Gastroesophageal sphincter (tissue), 4 donors: ENCODE data around the gene TRERF1. TPM values are rescaled to one million over a fixed set of nuclear protein-coding genes. Genes with fewer than 3 reads are reported as not detected.

Experiments
- ATAC-seq: fragments of 150-250 bp; one replicate; pipeline ENCODE4 v1.9.1; 2016; ENCODE audit warnings: mild to moderate bottlenecking, moderate library complexity
- H3K27ac ChIP-seq, 4 donors: fragments of 200-600 bp; sonication (generic) in 3 of 4; 1 replicate in 3 of 4; 2 replicates in 1 of 4; pipeline ENCODE4 v1.5.1; 2016 to 2019
- H3K27me3 ChIP-seq: fragments of 200-600 bp; sonication (generic); one replicate; pipeline ENCODE4 v1.5.1; 2019
- H3K36me3 ChIP-seq, 2 donors: fragments of 200-600 bp; sonication (generic); one replicate each; pipeline ENCODE4 v1.5.1; 2019; ENCODE audit warnings: control low read depth in 1 of 2
- H3K4me1 ChIP-seq, 3 donors: fragments of 200-600 bp; sonication (generic); 1 replicate in 2 of 3; 2 replicates in 1 of 3; pipeline ENCODE4 v1.5.1; 2016 to 2019; ENCODE audit warnings: control low read depth in 2 of 3
- H3K4me3 ChIP-seq, 2 donors: fragments of 200-600 bp; sonication (generic); one replicate each; pipeline ENCODE4 v1.5.1; 2019; ENCODE audit warnings: mild to moderate bottlenecking in 1 of 2, moderate library complexity in 1 of 2
- H3K9me3 ChIP-seq, 3 donors: fragments of 200-600 bp; sonication (generic); one replicate each; pipeline ENCODE4 v1.5.1; 2017 to 2019; ENCODE audit warnings: control low read depth in 2 of 3
- EP300 ChIP-seq: sonication (generic); formaldehyde crosslinking; IDR thresholded peaks from one replicate; pipeline ENCODE4 v1.6.1; 2017; ENCODE audit warnings: antibody characterized with exemption, mild to moderate bottlenecking
- POLR2A ChIP-seq, 2 donors: fragments of 450-650 bp; IDR thresholded peaks; one replicate each; pipeline ENCODE4 v1.6.1; 2017; ENCODE audit warnings: antibody characterized with exemption in 2 of 2, mild to moderate bottlenecking in 2 of 2, moderate library complexity in 1 of 2
- POLR2AphosphoS5 ChIP-seq: sonication (generic); formaldehyde crosslinking; IDR thresholded peaks from one replicate; pipeline ENCODE4 v1.6.1; 2017; ENCODE audit warnings: antibody characterized with exemption
- WGBS, 2 donors: methylation state at CpG; one replicate each; pipeline ENCODE4 v1.1.5; 2018; ENCODE audit warnings: low coverage in 1 of 2; 5-methylcytosine and 5-hydroxymethylcytosine counted together
- total RNA-seq, 4 donors: library from RNA; depleted of rRNA; stranded (reverse); fragments of >200 nt; gene quantifications; one replicate each; pipeline ENCODE4 v1.1.0, GENCODE V29; 2016
- TF ChIP-seq, protein P1 (sequence below), 4 experiments: fragments of 200-600 bp in 2 of 4; fragments of 450-650 bp in 2 of 4; sonication (generic) in 1 of 4; IDR thresholded peaks; one replicate each; pipeline ENCODE4 v1.5.1; 2017 to 2019; ENCODE audit warnings: antibody characterized with exemption in 4 of 4, mild to moderate bottlenecking in 2 of 4, moderate library complexity in 2 of 4

TRERF1 gene
- total RNA-seq, 4 donors from 2014 or later: 3.2 to 7.4 (median 5.4) TPM

DNA sequence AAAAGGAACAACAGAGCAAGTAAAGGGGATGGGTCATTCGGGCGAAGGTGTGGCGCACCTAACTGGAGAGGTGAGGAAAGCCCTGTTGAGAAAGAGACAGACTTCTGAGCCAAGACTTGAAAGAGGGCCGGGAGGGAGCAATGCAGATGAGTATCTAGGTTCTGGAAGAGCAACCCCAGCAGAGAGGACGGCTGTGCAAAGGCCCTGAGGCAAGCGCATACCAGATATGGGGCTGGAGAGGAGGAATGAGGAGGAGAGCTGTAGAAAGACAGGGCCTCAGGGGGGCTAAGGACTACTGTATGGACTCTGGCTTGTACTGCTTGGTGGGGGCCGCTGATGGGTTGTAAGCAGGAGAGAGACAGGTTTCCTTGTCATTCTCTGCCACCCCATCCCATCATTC is 21.9 kb downstream of the TRERF1 start:
- Histone ChIP-seq H3K4me3 (no peak overlapping the region), H3K9me3 (peaks cover 0 to 12% (median 0%) of the 10 kb centered on the region in 3 donors), H3K27ac (no peak overlapping the region), H3K36me3 (peaks cover 0 to 7% of the 10 kb centered on the region in 2 donors), H3K27me3 (no peaks in the 10 kb centered on the region), H3K4me1 (peaks cover 0 to 18% (median 5%) of the 10 kb centered on the region in 3 donors)
- TF ChIP-seq POLR2A (IDR thresholded peaks at IDR 0.05): no peak
- TF ChIP-seq EP300: no peak
- TF ChIP-seq POLR2AphosphoS5: no peak
- TF ChIP-seq, protein P1, sequence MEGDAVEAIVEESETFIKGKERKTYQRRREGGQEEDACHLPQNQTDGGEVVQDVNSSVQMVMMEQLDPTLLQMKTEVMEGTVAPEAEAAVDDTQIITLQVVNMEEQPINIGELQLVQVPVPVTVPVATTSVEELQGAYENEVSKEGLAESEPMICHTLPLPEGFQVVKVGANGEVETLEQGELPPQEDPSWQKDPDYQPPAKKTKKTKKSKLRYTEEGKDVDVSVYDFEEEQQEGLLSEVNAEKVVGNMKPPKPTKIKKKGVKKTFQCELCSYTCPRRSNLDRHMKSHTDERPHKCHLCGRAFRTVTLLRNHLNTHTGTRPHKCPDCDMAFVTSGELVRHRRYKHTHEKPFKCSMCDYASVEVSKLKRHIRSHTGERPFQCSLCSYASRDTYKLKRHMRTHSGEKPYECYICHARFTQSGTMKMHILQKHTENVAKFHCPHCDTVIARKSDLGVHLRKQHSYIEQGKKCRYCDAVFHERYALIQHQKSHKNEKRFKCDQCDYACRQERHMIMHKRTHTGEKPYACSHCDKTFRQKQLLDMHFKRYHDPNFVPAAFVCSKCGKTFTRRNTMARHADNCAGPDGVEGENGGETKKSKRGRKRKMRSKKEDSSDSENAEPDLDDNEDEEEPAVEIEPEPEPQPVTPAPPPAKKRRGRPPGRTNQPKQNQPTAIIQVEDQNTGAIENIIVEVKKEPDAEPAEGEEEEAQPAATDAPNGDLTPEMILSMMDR (IDR thresholded peaks at IDR 0.05): no peak
- WGBS, 2 donors: 96 to 98% methylated on average over 3 to 7 of the region's 7 CpGs
- ATAC-seq: no peak

DNA sequence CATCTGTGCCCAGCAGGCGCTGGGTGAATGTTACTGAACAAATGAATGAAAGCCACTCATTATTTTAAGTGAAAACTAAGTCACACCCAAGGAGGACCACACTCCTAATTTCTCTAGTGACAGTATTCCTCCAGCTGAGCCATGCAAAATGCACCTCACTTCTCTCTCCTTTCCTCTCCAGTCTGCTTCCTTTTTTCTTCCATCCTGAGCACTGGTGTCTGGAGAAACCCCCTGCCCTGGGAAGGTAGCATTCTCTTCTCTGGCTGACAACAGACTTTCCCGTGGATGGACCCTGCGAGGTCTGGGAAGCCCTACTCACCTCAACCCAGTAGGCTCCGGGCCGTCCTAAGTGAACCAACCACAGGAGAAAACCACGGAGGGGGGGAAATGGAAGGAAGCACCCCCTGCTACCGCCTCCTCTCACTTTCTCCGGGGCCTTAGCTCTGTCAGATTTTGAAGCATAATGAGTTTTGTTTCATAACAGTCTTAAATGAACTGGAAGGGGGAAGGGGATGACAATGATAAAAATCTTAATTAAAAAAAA is 22.6 kb downstream of the TRERF1 start:
- no peak for TF ChIP-seq EP300
- TF ChIP-seq POLR2A (IDR thresholded peaks at IDR 0.05): no peak
- no peak for TF ChIP-seq POLR2AphosphoS5
- TF ChIP-seq, protein P1 (IDR thresholded peaks at IDR 0.05): no peak
- Histone ChIP-seq H3K27ac (peak overlapping the region in 3 of 4 donors; percentile 17 to 49 (median 30)), H3K4me1 (peaks cover 0 to 18% (median 5%) of the 10 kb centered on the region in 3 donors), H3K4me3 (no peak overlapping the region), H3K9me3 (peaks cover 0 to 7% (median 0%) of the 10 kb centered on the region in 3 donors), H3K36me3 (peaks cover 0 to 7% of the 10 kb centered on the region in 2 donors), H3K27me3 (no peaks in the 10 kb centered on the region)
- no peak for ATAC-seq
- WGBS, 2 donors: 46 to 55% methylated on average over 2 to 4 of the region's 8 CpGs

DNA sequence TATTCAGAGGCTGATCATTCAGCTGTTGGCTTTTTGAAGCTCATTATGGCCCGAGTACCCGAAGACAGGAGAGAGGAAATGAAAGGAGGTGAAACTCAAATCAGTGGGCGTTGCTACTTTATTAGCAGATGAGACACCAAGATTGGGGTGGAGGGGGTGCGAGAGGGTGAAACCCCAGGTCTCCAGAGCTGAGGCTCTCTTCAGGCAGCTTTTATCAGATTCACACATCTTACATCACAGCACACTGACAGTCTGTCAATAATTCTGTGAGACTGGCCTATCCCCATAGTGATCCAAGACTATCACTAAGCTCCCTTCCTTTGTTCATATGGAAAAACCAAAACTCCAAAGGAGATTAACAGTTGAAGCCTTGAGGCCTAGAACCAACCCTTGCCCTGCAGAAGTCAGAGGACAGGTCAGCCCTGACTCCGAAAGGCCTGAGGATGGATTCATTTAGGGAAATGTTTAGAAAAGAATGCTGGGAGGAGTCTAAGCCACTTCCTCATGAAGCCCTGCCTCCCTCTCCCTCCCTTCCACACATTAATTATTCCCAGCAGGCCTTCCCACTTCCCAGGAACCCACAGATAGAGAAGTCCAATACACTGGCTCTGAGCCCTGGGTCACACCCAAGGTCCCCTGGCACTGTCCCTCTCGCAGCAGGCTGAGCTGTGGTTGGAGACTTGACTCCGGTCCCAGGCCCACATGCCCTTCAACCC is 23.2 kb downstream of the TRERF1 start:
- TF ChIP-seq POLR2A (IDR thresholded peaks at IDR 0.05) (no peak), POLR2AphosphoS5 (no peak), EP300 (no peak)
- TF ChIP-seq, protein P1 (IDR thresholded peaks at IDR 0.05): no peak
- Histone ChIP-seq H3K27me3 (no peaks in the 10 kb centered on the region), H3K4me3 (no peak overlapping the region), H3K4me1 (peaks cover 0 to 18% (median 5%) of the 10 kb centered on the region in 3 donors), H3K36me3 (peaks cover 0 to under 1% of the 10 kb centered on the region in 2 donors), H3K27ac (peak overlapping the region in 3 of 4 donors; percentile 17 to 49 (median 30)), H3K9me3 (peaks cover 0 to under 1% (median 0%) of the 10 kb centered on the region in 3 donors)
- 66 to 83% methylated on average over 3 to 7 of the region's 7 CpGs for WGBS, 2 donors
- ATAC-seq: peak; percentile 43

DNA sequence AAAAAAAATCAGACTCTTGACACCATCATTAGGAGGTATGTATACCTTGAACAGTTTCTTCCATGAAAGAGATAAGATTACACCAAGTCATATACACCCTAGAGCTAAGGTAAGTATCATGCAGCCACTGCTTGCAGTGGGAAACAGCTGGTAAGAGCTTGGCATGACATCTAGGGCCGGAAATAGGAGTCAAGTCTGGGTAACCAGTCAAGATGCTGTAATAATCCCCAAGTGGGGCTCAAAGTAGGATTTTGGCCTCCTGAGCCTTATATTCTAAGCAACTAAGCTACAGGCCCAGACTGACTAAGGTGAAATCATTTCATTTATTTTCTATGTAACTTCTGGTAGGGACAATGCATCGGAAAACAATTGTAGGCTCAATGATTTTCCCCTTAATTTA is 23.9 kb downstream of the TRERF1 start:
- H3K27ac ChIP-seq: no peak overlapping the region
- no peaks in the 10 kb centered on the region for H3K9me3 ChIP-seq
- H3K4me3 ChIP-seq: no peak overlapping the region
- no peak for ATAC-seq
- H3K4me1 ChIP-seq: peaks cover 0 to 18% (median 5%) of the 10 kb centered on the region in 3 donors
- no peaks in the 10 kb centered on the region for H3K36me3 ChIP-seq
- TF ChIP-seq POLR2A (IDR thresholded peaks at IDR 0.05): no peak
- TF ChIP-seq, protein P1 (IDR thresholded peaks at IDR 0.05): no peak
- TF ChIP-seq EP300: no peak
- TF ChIP-seq POLR2AphosphoS5: no peak
- H3K27me3 ChIP-seq: no peaks in the 10 kb centered on the region
- WGBS, 2 donors: 81 to 92% methylated on average over 2 of the region's 2 CpGs

DNA sequence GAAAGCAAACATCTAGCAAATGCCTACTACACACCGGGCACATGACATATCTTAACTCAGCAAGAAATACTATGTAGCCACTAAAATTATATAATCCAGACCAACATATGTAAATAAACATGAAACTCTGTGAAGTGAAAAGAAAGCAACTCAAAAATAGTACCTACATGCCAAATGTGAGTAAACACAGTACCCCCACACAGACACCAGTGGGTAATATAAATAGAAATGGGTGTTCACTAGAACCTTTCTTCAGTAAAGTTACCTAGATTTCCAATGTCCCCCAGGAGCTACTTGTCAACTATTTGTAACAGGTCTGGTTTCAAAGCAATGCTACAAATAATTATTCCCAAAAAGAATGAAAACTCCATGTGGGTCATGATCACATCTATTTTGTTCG is 25.5 kb downstream of the TRERF1 start:
- 77 to 78% methylated on average over 2 of the region's 2 CpGs for WGBS, 2 donors
- H3K4me3 ChIP-seq: no peak overlapping the region
- no peaks in the 10 kb centered on the region for H3K36me3 ChIP-seq
- H3K4me1 ChIP-seq: peaks cover 0 to 18% (median 5%) of the 10 kb centered on the region in 3 donors
- TF ChIP-seq, protein P1 (IDR thresholded peaks at IDR 0.05): no peak
- TF ChIP-seq POLR2A (IDR thresholded peaks at IDR 0.05): no peak
- TF ChIP-seq POLR2AphosphoS5: no peak
- TF ChIP-seq EP300: no peak
- H3K9me3 ChIP-seq: no peaks in the 10 kb centered on the region
- no peak overlapping the region for H3K27ac ChIP-seq
- H3K27me3 ChIP-seq: no peaks in the 10 kb centered on the region
- ATAC-seq: no peak
